K562 (cell line): ENCODE results near the gene SLC10A4. TPM values are rescaled to one million over a fixed set of nuclear protein-coding genes. Genes with fewer than 3 reads are reported as not detected.

ENCODE experiments used
- ARHGAP35 ChIP-seq: fragments of 450-650 bp; IDR thresholded peaks from 2 replicates; pipeline ENCODE4 v1.6.1; 2018; ENCODE audit not compliant: partially characterized antibody
- BACH1 ChIP-seq: fragments of 200-800 bp; sonication (Bioruptor generic); IDR thresholded peaks from 2 replicates; pipeline ENCODE4 v1.6.1; 2016; ENCODE audit warnings: missing genetic modification characterization, missing compliant biosample characterization
- BCOR ChIP-seq: fragments of 450-650 bp; IDR thresholded peaks from 2 replicates; pipeline ENCODE4 v1.6.1; 2016
- DACH1 ChIP-seq: fragments of 450-650 bp; IDR thresholded peaks from 2 replicates; pipeline ENCODE4 v1.6.1; 2018; ENCODE audit not compliant: partially characterized antibody
- DNMT1 ChIP-seq: fragments of 450-650 bp; IDR thresholded peaks from 2 replicates; pipeline ENCODE4 v1.6.1; 2016; ENCODE audit warnings: antibody characterized with exemption, mild to moderate bottlenecking
- EGR1 ChIP-seq: fragments of 450-650 bp; conservative IDR thresholded peaks from 2 replicates; pipeline ENCODE4 v1.6.1; 2017; ENCODE audit warnings: mild to moderate bottlenecking
- GTF2B ChIP-seq: IDR thresholded peaks from 2 replicates; pipeline ENCODE4 v1.6.1; 2011; ENCODE audit not compliant: insufficient read length; ENCODE audit errors: extremely low read depth
- MAFF ChIP-seq: IDR thresholded peaks from 2 replicates; pipeline ENCODE4 v1.6.1; 2012; ENCODE audit warnings: low read length, improper control_type of control experiment
- MCM3 ChIP-seq: fragments of 450-650 bp; IDR thresholded peaks from 2 replicates; pipeline ENCODE4 v1.6.1; 2016
- MED1 ChIP-seq: sonication (generic); formaldehyde crosslinking; IDR thresholded peaks from 2 replicates; pipeline ENCODE4 v1.8.1; 2023; ENCODE audit warnings: missing genetic modification reagents, borderline replicate concordance
- NFRKB ChIP-seq: fragments of 450-650 bp; IDR thresholded peaks from 2 replicates; pipeline ENCODE4 v1.6.1; 2016; ENCODE audit warnings: low read depth
- RFX7 ChIP-seq: fragments of 250-450 bp; sonication (Bioruptor Pico); IDR thresholded peaks from 2 replicates; pipeline ENCODE4 v1.5.1; 2021; ENCODE audit warnings: mild to moderate bottlenecking
- SMARCA4 ChIP-seq: fragments of 450-650 bp; IDR thresholded peaks from 2 replicates; pipeline ENCODE4 v1.6.1; 2016
- SRSF9 ChIP-seq: fragments of 200-400 bp; formaldehyde crosslinking; IDR thresholded peaks from 2 replicates; pipeline ENCODE4 v1.6.1; 2017; ENCODE audit warnings: low read depth, low read length, borderline replicate concordance
- TBP ChIP-seq: optimal IDR thresholded peaks from 2 replicates; pipeline ENCODE3; 2011; ENCODE audit warnings: low read depth, low read length, improper control_type of control experiment
- TCF7L2 ChIP-seq: fragments of 150-350 bp; IDR thresholded peaks from 2 replicates; pipeline ENCODE4 v1.6.1; 2016; ENCODE audit warnings: low read depth, mild to moderate bottlenecking, low read length, moderate library complexity
- ZNF253 ChIP-seq: fragments of 250-450 bp; sonication (Bioruptor Pico); conservative IDR thresholded peaks from 2 replicates; pipeline ENCODE4 v1.6.1; 2021; ENCODE audit warnings: mild to moderate bottlenecking
- ZNF589 ChIP-seq: fragments of 200-800 bp; sonication (Bioruptor generic); IDR thresholded peaks from 2 replicates; pipeline ENCODE4 v1.6.1; 2016; ENCODE audit warnings: low read depth, missing genetic modification characterization, missing compliant biosample characterization
- ZNF639 ChIP-seq, 2 experiments: fragments of 200-800 bp in 1 of 2; sonication (Bioruptor generic) in 1 of 2; sonication (generic) in 1 of 2; formaldehyde crosslinking in 1 of 2; IDR thresholded peaks in 1 of 2; conservative IDR thresholded peaks in 1 of 2; 2 replicates each; pipeline versions ENCODE4 v1.5.0 to v1.6.1; 2016 to 2020; ENCODE audit warnings: missing compliant biosample characterization in 1 of 2, missing genetic modification characterization in 1 of 2, missing genetic modification reagents in 1 of 2
- polyA plus RNA-seq, 8 experiments: library from polyadenylated mRNA; depleted of rRNA in 4 of 8; stranded (reverse) in 5 of 8; unstranded in 3 of 8; fragments of >200 nt; fragmentation: Nextera tagmentation in 2 of 8; fragmentation: Illumina TruSeq in 1 of 8; extraction: Ambion mirVana in 2 of 8; extraction: Trizol in 1 of 8; gene quantifications; 2 replicates each; pipeline versions ENCODE4 v1.2.1 to v1.2.3, GENCODE V29; 2011 to 2014; ENCODE audit warnings: inconsistent platforms in 1 of 8, missing spikeins in 1 of 8
- total RNA-seq, 7 experiments: library from RNA; depleted of rRNA in 6 of 7; stranded (reverse); fragments of >200 nt in 6 of 7; fragmentation: Illumina TruSeq in 2 of 7; extraction: Trizol in 2 of 7; gene quantifications; 2 replicates each; pipeline versions ENCODE4 v1.2.1 to v1.2.3, GENCODE V29; 2011 to 2021; ENCODE audit warnings: low replicate concordance in 1 of 7
- TF ChIP-seq, protein P1 (sequence below), 2 experiments: fragments of 450-650 bp; formaldehyde crosslinking in 1 of 2; IDR thresholded peaks; 2 replicates each; pipeline versions ENCODE4 v1.4.0 to v1.6.1; 2014 to 2020; ENCODE audit warnings: mild to moderate bottlenecking in 2 of 2, borderline replicate concordance in 1 of 2, low read depth in 1 of 2

SLC10A4 gene
- total and polyA plus RNA-seq, 9 of the 15 experiments (the other 6 are each of a cell fraction or from before 2014, with no cell fraction given): 2.5 to 16.9 (median 9.3) TPM

- TF ChIP-seq NFRKB (no peak), DACH1 (no peak), SRSF9 (no peak), SMARCA4 (peak; percentile 79), MCM3 (no peak), ZNF639 (CRISPR knock-in tag; conservative IDR thresholded peaks at IDR 0.05 in 1 of 2, IDR thresholded peaks at IDR 0.05 in 1 of 2) (no peak), TCF7L2 (no peak), TBP (no peak), DNMT1 (no peak), GTF2B (no peak), RFX7 (CRISPR knock-in tag) (no peak), EGR1 (no peak), BACH1 (peak; percentile 63; the same call in 1 of the 2 replicates), BCOR (no peak), ZNF589 (CRISPR knock-in tag) (no peak), MED1 (CRISPR knock-in tag) (no peak), ZNF253 (CRISPR knock-in tag) (no peak), MAFF (peak; percentile 88), ARHGAP35 (no peak)
- TF ChIP-seq, protein P1, sequence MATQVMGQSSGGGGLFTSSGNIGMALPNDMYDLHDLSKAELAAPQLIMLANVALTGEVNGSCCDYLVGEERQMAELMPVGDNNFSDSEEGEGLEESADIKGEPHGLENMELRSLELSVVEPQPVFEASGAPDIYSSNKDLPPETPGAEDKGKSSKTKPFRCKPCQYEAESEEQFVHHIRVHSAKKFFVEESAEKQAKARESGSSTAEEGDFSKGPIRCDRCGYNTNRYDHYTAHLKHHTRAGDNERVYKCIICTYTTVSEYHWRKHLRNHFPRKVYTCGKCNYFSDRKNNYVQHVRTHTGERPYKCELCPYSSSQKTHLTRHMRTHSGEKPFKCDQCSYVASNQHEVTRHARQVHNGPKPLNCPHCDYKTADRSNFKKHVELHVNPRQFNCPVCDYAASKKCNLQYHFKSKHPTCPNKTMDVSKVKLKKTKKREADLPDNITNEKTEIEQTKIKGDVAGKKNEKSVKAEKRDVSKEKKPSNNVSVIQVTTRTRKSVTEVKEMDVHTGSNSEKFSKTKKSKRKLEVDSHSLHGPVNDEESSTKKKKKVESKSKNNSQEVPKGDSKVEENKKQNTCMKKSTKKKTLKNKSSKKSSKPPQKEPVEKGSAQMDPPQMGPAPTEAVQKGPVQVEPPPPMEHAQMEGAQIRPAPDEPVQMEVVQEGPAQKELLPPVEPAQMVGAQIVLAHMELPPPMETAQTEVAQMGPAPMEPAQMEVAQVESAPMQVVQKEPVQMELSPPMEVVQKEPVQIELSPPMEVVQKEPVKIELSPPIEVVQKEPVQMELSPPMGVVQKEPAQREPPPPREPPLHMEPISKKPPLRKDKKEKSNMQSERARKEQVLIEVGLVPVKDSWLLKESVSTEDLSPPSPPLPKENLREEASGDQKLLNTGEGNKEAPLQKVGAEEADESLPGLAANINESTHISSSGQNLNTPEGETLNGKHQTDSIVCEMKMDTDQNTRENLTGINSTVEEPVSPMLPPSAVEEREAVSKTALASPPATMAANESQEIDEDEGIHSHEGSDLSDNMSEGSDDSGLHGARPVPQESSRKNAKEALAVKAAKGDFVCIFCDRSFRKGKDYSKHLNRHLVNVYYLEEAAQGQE (IDR thresholded peaks at IDR 0.05; ENCODE audit: borderline replicate concordance): peak; percentile 10; the same call in 1 of the 2 replicates
- TF ChIP-seq, protein P1 (CRISPR knock-in tag; IDR thresholded peaks at IDR 0.05; ENCODE audit: low read depth): no peak
Observed at GRCh38 chr4:48504352-48504751, 21.2 kb downstream of the SLC10A4 start (continued).
